H1 (cell line): ENCODE measurements around the gene SNX7. TPM values are rescaled to one million over a fixed set of nuclear protein-coding genes. Genes with fewer than 3 reads are reported as not detected.
A peak's percentile ranks its signal among the peaks of the same experiment; 100 is the strongest.

ENCODE experiments used
- BCL11A ChIP-seq, 2 experiments: IDR thresholded peaks; one replicate each; pipeline ENCODE4 v1.6.1; 2011; ENCODE audit warnings: low read depth in 2 of 2, low read length in 2 of 2, mild to moderate bottlenecking in 2 of 2
- CBX5 ChIP-seq: fragments of 300-800, 300-1000 bp; sonication (generic); IDR thresholded peaks from 2 replicates; pipeline ENCODE4 v1.7.1; 2016; ENCODE audit warnings: antibody characterized with exemption, low read length, low read depth
- CHD1 ChIP-seq: IDR thresholded peaks from 2 replicates; pipeline ENCODE4 v1.6.1; 2012; ENCODE audit warnings: low read depth, low read length, improper control_type of control experiment
- CHD2 ChIP-seq: IDR thresholded peaks from 2 replicates; pipeline ENCODE4 v1.6.1; 2012; ENCODE audit warnings: low read length, improper control_type of control experiment
- GTF2F1 ChIP-seq: IDR thresholded peaks from 2 replicates; pipeline ENCODE4 v1.6.1; 2012; ENCODE audit warnings: low read depth, low read length, improper control_type of control experiment, borderline replicate concordance
- JUN ChIP-seq: IDR thresholded peaks from 2 replicates; pipeline ENCODE4 v1.6.1; 2011; ENCODE audit warnings: low read depth, mild to moderate bottlenecking, improper control_type of control experiment, low read length
- POLR2A ChIP-seq, 2 experiments: IDR thresholded peaks; 1 replicate in 1 of 2; 2 replicates in 1 of 2; pipeline ENCODE4 v1.6.1; 2011; ENCODE audit warnings: low read depth in 2 of 2, low read length in 2 of 2, mild to moderate bottlenecking in 2 of 2; ENCODE audit errors: control extremely low read depth in 1 of 2
- RXRA ChIP-seq: IDR thresholded peaks from 2 replicates; pipeline ENCODE4 v1.6.1; 2011; ENCODE audit warnings: low read depth, mild to moderate bottlenecking, low read length, moderate library complexity; ENCODE audit not compliant: insufficient read depth
- TAF1 ChIP-seq: IDR thresholded peaks from 2 replicates; pipeline ENCODE4 v1.6.1; 2011; ENCODE audit warnings: mild to moderate bottlenecking, low read depth, low read length
- ZNF274 ChIP-seq: IDR thresholded peaks from 2 replicates; pipeline ENCODE4 v1.7.0; 2012; ENCODE audit warnings: low read length, borderline replicate concordance; ENCODE audit errors: extremely low read depth
- polyA plus RNA-seq, 7 experiments: library from polyadenylated mRNA; depleted of rRNA in 3 of 7; stranded (reverse) in 5 of 7; unstranded in 2 of 7; fragments of >200 nt in 5 of 7; fragments of 200-250 nt in 2 of 7; gene quantifications; 1 replicate in 5 of 7; 2 replicates in 1 of 7; 4 replicates in 1 of 7; pipeline versions ENCODE4 v1.2.1 to v1.2.3, GENCODE V29; 2011 to 2013; ENCODE audit warnings: missing spikeins in 2 of 7, mixed read lengths in 2 of 7
- total RNA-seq: library from RNA; stranded (reverse); fragmentation: NEBNext Ultra II Directional; extraction: Animal tissue kit (Norgen Biotek cat#: 25700); gene quantifications from 2 replicates; pipeline ENCODE4 v1.2.1, GENCODE V29; 2021
- TF ChIP-seq, protein P1 (sequence below): fragments of 300-600 bp; sonication (generic); IDR thresholded peaks from 2 replicates; pipeline ENCODE4 v1.7.1; 2012; ENCODE audit warnings: low read length, moderate library complexity, mild to moderate bottlenecking, inconsistent platforms; ENCODE audit not compliant: insufficient replicate concordance

The SNX7 gene
- total and polyA plus RNA-seq, 2 of the 8 experiments (the other 6 are each of a cell fraction or from before 2014, with no cell fraction given): 9.2 to 23.8 TPM

DNA sequence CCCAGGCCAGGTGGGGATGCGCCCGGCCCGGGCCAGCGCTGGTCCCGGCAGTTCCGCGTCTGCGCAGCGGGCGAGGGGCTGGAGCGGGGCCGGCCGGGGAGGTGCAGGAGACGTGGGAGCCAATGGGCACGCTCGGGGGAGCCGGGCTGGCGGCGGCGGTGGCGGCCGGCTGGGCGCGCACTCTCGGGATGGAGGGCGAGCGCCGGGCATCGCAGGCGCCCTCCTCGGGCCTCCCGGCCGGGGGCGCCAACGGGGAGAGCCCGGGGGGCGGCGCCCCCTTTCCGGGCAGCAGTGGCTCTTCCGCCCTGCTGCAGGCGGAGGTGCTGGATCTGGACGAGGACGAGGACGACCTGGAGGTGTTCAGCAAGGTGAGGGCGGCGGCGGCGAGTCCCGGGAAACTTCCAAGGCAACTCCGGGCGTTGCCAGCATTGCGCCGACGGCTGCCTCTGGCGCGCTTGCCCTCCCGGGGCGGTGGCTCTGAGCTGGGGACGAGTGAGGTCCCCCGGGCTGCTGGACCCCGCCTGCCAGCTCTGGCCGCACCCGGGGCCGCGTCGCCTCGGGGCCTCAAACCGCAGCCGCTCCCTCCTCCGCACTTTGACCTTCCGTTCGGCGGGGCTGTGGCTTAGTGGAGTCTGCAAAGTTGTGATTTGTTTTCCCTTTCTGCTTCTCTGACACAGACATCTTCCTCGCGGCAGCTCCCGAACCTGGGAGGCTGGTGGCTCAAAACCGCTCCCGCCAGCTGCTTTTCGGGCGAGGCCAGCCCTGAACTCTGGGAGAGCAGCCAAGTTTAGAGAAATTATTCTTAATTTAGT lies at the start of gene SNX7 (continued):
- TF ChIP-seq JUN: no peak
- no peak for TF ChIP-seq GTF2F1
- TF ChIP-seq RXRA: no peak
- no peak for TF ChIP-seq BCL11A (IDR thresholded peaks at IDR 0.05; ENCODE audit: low read depth in 2 of 2, low read length in 2 of 2)
- peak in 1 of 2 experiments; percentile 52; a peak in 1 of 3 replicates for TF ChIP-seq POLR2A (IDR thresholded peaks at IDR 0.05; ENCODE audit: control extremely low read depth in 1 of 2, low read depth in 2 of 2, low read length in 2 of 2)
- no peak for TF ChIP-seq CBX5
- no peak for TF ChIP-seq CHD1
- TF ChIP-seq CHD2: no peak
- TF ChIP-seq TAF1: peak; percentile 68; the same call in 1 of the 2 replicates
- TF ChIP-seq, protein P1, sequence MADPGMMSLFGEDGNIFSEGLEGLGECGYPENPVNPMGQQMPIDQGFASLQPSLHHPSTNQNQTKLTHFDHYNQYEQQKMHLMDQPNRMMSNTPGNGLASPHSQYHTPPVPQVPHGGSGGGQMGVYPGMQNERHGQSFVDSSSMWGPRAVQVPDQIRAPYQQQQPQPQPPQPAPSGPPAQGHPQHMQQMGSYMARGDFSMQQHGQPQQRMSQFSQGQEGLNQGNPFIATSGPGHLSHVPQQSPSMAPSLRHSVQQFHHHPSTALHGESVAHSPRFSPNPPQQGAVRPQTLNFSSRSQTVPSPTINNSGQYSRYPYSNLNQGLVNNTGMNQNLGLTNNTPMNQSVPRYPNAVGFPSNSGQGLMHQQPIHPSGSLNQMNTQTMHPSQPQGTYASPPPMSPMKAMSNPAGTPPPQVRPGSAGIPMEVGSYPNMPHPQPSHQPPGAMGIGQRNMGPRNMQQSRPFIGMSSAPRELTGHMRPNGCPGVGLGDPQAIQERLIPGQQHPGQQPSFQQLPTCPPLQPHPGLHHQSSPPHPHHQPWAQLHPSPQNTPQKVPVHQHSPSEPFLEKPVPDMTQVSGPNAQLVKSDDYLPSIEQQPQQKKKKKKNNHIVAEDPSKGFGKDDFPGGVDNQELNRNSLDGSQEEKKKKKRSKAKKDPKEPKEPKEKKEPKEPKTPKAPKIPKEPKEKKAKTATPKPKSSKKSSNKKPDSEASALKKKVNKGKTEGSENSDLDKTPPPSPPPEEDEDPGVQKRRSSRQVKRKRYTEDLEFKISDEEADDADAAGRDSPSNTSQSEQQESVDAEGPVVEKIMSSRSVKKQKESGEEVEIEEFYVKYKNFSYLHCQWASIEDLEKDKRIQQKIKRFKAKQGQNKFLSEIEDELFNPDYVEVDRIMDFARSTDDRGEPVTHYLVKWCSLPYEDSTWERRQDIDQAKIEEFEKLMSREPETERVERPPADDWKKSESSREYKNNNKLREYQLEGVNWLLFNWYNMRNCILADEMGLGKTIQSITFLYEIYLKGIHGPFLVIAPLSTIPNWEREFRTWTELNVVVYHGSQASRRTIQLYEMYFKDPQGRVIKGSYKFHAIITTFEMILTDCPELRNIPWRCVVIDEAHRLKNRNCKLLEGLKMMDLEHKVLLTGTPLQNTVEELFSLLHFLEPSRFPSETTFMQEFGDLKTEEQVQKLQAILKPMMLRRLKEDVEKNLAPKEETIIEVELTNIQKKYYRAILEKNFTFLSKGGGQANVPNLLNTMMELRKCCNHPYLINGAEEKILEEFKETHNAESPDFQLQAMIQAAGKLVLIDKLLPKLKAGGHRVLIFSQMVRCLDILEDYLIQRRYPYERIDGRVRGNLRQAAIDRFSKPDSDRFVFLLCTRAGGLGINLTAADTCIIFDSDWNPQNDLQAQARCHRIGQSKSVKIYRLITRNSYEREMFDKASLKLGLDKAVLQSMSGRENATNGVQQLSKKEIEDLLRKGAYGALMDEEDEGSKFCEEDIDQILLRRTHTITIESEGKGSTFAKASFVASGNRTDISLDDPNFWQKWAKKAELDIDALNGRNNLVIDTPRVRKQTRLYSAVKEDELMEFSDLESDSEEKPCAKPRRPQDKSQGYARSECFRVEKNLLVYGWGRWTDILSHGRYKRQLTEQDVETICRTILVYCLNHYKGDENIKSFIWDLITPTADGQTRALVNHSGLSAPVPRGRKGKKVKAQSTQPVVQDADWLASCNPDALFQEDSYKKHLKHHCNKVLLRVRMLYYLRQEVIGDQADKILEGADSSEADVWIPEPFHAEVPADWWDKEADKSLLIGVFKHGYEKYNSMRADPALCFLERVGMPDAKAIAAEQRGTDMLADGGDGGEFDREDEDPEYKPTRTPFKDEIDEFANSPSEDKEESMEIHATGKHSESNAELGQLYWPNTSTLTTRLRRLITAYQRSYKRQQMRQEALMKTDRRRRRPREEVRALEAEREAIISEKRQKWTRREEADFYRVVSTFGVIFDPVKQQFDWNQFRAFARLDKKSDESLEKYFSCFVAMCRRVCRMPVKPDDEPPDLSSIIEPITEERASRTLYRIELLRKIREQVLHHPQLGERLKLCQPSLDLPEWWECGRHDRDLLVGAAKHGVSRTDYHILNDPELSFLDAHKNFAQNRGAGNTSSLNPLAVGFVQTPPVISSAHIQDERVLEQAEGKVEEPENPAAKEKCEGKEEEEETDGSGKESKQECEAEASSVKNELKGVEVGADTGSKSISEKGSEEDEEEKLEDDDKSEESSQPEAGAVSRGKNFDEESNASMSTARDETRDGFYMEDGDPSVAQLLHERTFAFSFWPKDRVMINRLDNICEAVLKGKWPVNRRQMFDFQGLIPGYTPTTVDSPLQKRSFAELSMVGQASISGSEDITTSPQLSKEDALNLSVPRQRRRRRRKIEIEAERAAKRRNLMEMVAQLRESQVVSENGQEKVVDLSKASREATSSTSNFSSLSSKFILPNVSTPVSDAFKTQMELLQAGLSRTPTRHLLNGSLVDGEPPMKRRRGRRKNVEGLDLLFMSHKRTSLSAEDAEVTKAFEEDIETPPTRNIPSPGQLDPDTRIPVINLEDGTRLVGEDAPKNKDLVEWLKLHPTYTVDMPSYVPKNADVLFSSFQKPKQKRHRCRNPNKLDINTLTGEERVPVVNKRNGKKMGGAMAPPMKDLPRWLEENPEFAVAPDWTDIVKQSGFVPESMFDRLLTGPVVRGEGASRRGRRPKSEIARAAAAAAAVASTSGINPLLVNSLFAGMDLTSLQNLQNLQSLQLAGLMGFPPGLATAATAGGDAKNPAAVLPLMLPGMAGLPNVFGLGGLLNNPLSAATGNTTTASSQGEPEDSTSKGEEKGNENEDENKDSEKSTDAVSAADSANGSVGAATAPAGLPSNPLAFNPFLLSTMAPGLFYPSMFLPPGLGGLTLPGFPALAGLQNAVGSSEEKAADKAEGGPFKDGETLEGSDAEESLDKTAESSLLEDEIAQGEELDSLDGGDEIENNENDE: no peak
- TF ChIP-seq ZNF274: no peak
